Adrenal gland (tissue), 12 donors: Measurements from ENCODE around the gene CYP26A1. TPM values are rescaled to one million over a fixed set of nuclear protein-coding genes. Genes with fewer than 3 reads are reported as not detected.
A peak's percentile ranks its signal among the peaks of the same experiment; 100 is the strongest.
"Not testable (repeated sequence)": the region's sequence is repeated elsewhere in the genome, so short reads cannot be mapped to it uniquely, and the experiment has no call there.

Source experiments
- DNase-seq, 7 donors: peaks; one replicate each; pipeline ENCODE4 v3.0.0-alpha.2; 2019 to 2020
- H3K27ac ChIP-seq, 5 donors: fragments of 200-600 bp; sonication (generic) in 4 of 5; 1 replicate in 3 of 5; 2 replicates in 2 of 5; pipeline versions ENCODE4 v1.5.1 to v1.8.0; 2016 to 2020; ENCODE audit warnings: mild to moderate bottlenecking in 1 of 5
- H3K27me3 ChIP-seq: fragments of 200-600 bp; 2 replicates; pipeline ENCODE4 v1.8.0; 2021
- H3K36me3 ChIP-seq, 2 donors: fragments of 200-600 bp; replicated peaks in 1 of 2; 1 replicate in 1 of 2; 2 replicates in 1 of 2; pipeline versions ENCODE4 v1.5.1 to v1.8.0; 2018 to 2022
- H3K4me1 ChIP-seq, 2 donors: fragments of 200-600 bp; replicated peaks in 1 of 2; 1 replicate in 1 of 2; 2 replicates in 1 of 2; pipeline versions ENCODE4 v1.5.1 to v1.8.0; 2018 to 2021
- H3K4me3 ChIP-seq, 4 donors: fragments of 200-600 bp; sonication (generic) in 3 of 4; one replicate each; pipeline ENCODE4 v1.5.1; 2016 to 2018
- H3K9me3 ChIP-seq, 3 donors: fragments of 200-600 bp; sonication (generic) in 1 of 3; replicated peaks in 1 of 3; 1 replicate in 2 of 3; 2 replicates in 1 of 3; pipeline versions ENCODE4 v1.5.1 to v1.8.0; 2016 to 2021
- CTCF ChIP-seq, 6 experiments: fragments of 450-650 bp in 4 of 6; fragments of 200-600 bp in 2 of 6; sonication (generic) in 1 of 6; IDR thresholded peaks; 1 replicate in 5 of 6; 2 replicates in 1 of 6; pipeline versions ENCODE4 v1.5.1 to v1.8.0; 2016 to 2021; ENCODE audit warnings: antibody characterized with exemption in 6 of 6, mild to moderate bottlenecking in 2 of 6, moderate library complexity in 1 of 6
- POLR2A ChIP-seq, 2 donors: fragments of 450-650 bp; IDR thresholded peaks; one replicate each; pipeline ENCODE4 v1.6.1; 2017; ENCODE audit warnings: antibody characterized with exemption in 2 of 2, mild to moderate bottlenecking in 2 of 2, moderate library complexity in 1 of 2
- WGBS, 4 donors: extraction: QIAGEN DNeasy Blood & Tissue Kit in 2 of 4; methylation state at CpG; one replicate each; pipeline versions ENCODE4 v1.1.5 to v1.1.7; 2013 to 2017; 5-methylcytosine and 5-hydroxymethylcytosine counted together
- intact Hi-C, 2 donors: fragments of 100-400 bp; cut with DNase I; formaldehyde crosslinking; loops; one replicate each; pipeline versions ENCODE4 v1.14.1 to v1.15.0; 2022 to 2023
- polyA plus RNA-seq, 3 donors: library from polyadenylated mRNA; stranded (reverse); fragments of 200-250 nt in 2 of 3; fragments of 350-450 nt in 1 of 3; fragmentation: Illumina TruSeq in 1 of 3; extraction: RNeasy Lipid Tissue Mini Kit (QIAGEN cat#74804) in 1 of 3; gene quantifications; one replicate each; pipeline ENCODE4 v1.2.3, GENCODE V29; 2013 to 2014
- total RNA-seq, 9 donors: library from RNA; depleted of rRNA in 4 of 9; stranded (reverse); fragments of >200 nt in 4 of 9; fragments of 120-200 nt in 1 of 9; fragmentation: NEBNext Ultra II Directional in 1 of 9; extraction: Animal tissue kit (Norgen Biotek cat#: 25700) in 1 of 9; gene quantifications; one replicate each; pipeline versions ENCODE4 v1.1.0 to v1.2.4, GENCODE V29; 2013 to 2023
- donor health status: healthy with polysubstance abuse.
- donor health status: Bipolar disorder and iron deficiency.
- donor health status: DM: yes; HTN: yes; CAD: no.
- donor health status: DM: no; HTN: no; CAD: no.
- donor health status: DM: no; HTN: no; CAD: no.
- donor health status: DM: yes; HTN: yes; CAD: no.

Gene CYP26A1
- total and polyA plus RNA-seq, 12 donors, result 0.06 to 4.2 (median 0.42) TPM; not detected in 4

- no peaks in the 10 kb centered on the region for H3K36me3 ChIP-seq
- no peak overlapping the region for H3K27ac ChIP-seq
- no peak overlapping the region for H3K4me3 ChIP-seq
- TF ChIP-seq POLR2A (IDR thresholded peaks at IDR 0.05), result no peak
- no peak for TF ChIP-seq CTCF (IDR thresholded peaks at IDR 0.05)
- WGBS, 4 donors, result 74 to 91% (median 80%) methylated on average over 9 of the region's 9 CpGs
- peak in 1 of 7 donors; percentile 37 for DNase-seq
- no peaks in the 10 kb centered on the region for H3K9me3 ChIP-seq
- no peaks in the 10 kb centered on the region for H3K4me1 ChIP-seq
- intact Hi-C loops, result no loop called here
- H3K27me3 ChIP-seq, result no peaks in the 10 kb centered on the region
These were observed 23.7 kb downstream of the CYP26A1 start for GRCh38 chr10:93097386-93097785.

GRCh38 chr10:93098816-93099215 is 25.1 kb downstream of the CYP26A1 start:
- no peaks in the 10 kb centered on the region for H3K4me1 ChIP-seq
- H3K4me3 ChIP-seq, result no peak overlapping the region
- peaks cover 0 to 1% (median 0%) of the 10 kb centered on the region in 3 donors for H3K9me3 ChIP-seq
- TF ChIP-seq POLR2A (IDR thresholded peaks at IDR 0.05) (no peak), CTCF (IDR thresholded peaks at IDR 0.05) (no peak)
- H3K27ac ChIP-seq, result no peak overlapping the region
- H3K27me3 ChIP-seq, result no peaks in the 10 kb centered on the region
- 60 to 81% (median 79%) methylated on average over 3 of the region's 3 CpGs for WGBS, 4 donors
- intact Hi-C loops, result no loop called here
- peak in 1 of 7 donors; percentile 1 for DNase-seq
- H3K36me3 ChIP-seq, result no peaks in the 10 kb centered on the region

- no peak overlapping the region for H3K4me3 ChIP-seq
- WGBS, 4 donors, result 87 to 90% (median 89%) methylated on average over 7 of the region's 7 CpGs
- TF ChIP-seq CTCF (IDR thresholded peaks at IDR 0.05) (no peak), POLR2A (IDR thresholded peaks at IDR 0.05) (no peak)
- no peaks in the 10 kb centered on the region for H3K4me1 ChIP-seq
- H3K9me3 ChIP-seq, result peaks cover 0 to 4% (median 0%) of the 10 kb centered on the region in 3 donors
- no peaks in the 10 kb centered on the region for H3K27me3 ChIP-seq
- no peak overlapping the region for H3K27ac ChIP-seq
- DNase-seq, result peak in 1 of 7 donors; percentile 21
- intact Hi-C loops, result no loop called here
- H3K36me3 ChIP-seq, result no peaks in the 10 kb centered on the region
These were observed 26.0 kb downstream of the CYP26A1 start for GRCh38 chr10:93099670-93100069.

GRCh38 chr10:93101148-93101547 is 27.5 kb downstream of the CYP26A1 start:
- intact Hi-C loops, DNase-seq, H3K27me3 ChIP-seq, H3K27ac ChIP-seq, H3K4me1 ChIP-seq, H3K9me3 ChIP-seq, H3K36me3 ChIP-seq, H3K4me3 ChIP-seq: not testable (repeated sequence)
- 87 to 98% (median 93%) methylated on average over 3 of the region's 3 CpGs for WGBS, 4 donors

GRCh38 chr10:93103953-93104352 is 30.3 kb downstream of the CYP26A1 start:
- intact Hi-C loops, result no loop called here
- H3K9me3 ChIP-seq, result peaks cover 0 to 4% (median 0%) of the 10 kb centered on the region in 3 donors
- 59 to 71% (median 68%) methylated on average over 1 of the region's 1 CpG for WGBS, 4 donors

More at GRCh38 chr10:93103953-93104352, 30.3 kb downstream of the CYP26A1 start:
- H3K27ac ChIP-seq, result no peak overlapping the region
- H3K4me3 ChIP-seq, result no peak overlapping the region
- H3K36me3 ChIP-seq, result no peaks in the 10 kb centered on the region
- H3K4me1 ChIP-seq, result no peaks in the 10 kb centered on the region
- DNase-seq, result no peak
- TF ChIP-seq POLR2A (IDR thresholded peaks at IDR 0.05) (no peak), CTCF (IDR thresholded peaks at IDR 0.05) (no peak)
- no peaks in the 10 kb centered on the region for H3K27me3 ChIP-seq
